ENCODE results near the gene RAB10.
"Not testable (repeated sequence)": the region's sequence is repeated elsewhere in the genome, so short reads cannot be mapped to it uniquely, and the experiment has no call there.

Gene RAB10

DNA sequence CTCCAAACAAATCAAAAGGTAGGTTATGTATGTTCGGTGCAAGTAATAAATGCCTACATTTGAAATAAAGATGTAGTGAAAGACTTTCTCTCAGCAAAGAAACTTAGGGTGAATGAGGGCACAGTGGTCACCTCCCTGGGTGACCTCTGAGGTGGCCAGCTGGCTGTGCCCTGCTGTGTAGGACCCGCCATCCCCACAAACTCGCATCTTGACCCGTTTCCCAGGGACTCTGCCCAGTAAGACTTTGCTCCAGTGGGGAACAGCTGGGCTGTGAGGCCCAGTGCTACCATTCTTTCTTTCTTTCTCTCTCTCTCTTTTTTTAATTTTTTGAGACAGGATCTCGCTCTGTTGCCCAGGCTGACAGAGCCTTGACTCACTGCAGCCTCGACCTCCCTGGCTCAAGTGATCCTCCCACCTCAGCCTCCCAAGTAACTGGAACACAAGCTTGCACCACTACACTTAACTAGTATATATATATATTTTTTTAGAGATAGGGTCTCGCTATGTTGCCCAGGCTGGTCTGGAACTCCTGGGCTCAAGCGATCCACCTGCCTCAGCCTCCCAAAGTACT lies 130.8 kb downstream of the RAB10 start:
- DNase-seq (ENCODE audit: insufficient read length, low spot score) (no peak), FAIRE-seq (no peak)
- no peak for TF ChIP-seq POLR2A (IDR thresholded peaks at IDR 0.05; ENCODE audit: low read depth, low read length)
- no peak for TF ChIP-seq TAF1 (IDR thresholded peaks at IDR 0.05; ENCODE audit: low read depth, low read length)
- TF ChIP-seq SPI1 (IDR thresholded peaks at IDR 0.05; ENCODE audit: low read depth, low read length): no peak
- no peak for TF ChIP-seq POLR2AphosphoS5 (IDR thresholded peaks at IDR 0.05; ENCODE audit: low read depth, low read length)
- TF ChIP-seq PAX5 (IDR thresholded peaks at IDR 0.05; ENCODE audit: insufficient read depth, low read length, severe bottlenecking): no peak
- no peak for TF ChIP-seq POU2F2 (IDR thresholded peaks at IDR 0.05; ENCODE audit: low read depth, low read length)

DNA sequence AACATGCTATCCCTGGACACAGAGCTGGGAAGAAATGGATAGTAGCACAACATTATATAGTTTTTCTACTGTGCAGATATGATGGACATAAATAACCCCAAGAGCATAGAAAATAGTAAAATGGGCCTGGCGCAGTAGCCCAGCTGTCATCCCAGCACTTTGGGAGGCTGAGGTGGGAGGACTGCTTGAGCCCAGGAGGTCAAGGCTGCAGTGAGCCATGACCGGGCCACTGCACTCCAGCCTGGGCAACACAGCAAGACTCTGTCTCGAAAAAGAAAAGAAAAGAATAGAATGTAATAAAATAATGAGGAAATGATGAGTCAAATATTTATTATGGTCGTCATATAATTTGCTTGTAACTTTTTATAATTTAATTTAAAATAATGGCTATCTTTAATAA lies 131.5 kb downstream of the RAB10 start:
- FAIRE-seq: no peak
- TF ChIP-seq POU2F2 (IDR thresholded peaks at IDR 0.05; ENCODE audit: low read depth, low read length) (no peak), POLR2A (IDR thresholded peaks at IDR 0.05; ENCODE audit: low read depth, low read length) (no peak), PAX5 (IDR thresholded peaks at IDR 0.05; ENCODE audit: insufficient read depth, low read length, severe bottlenecking) (no peak), SPI1 (IDR thresholded peaks at IDR 0.05; ENCODE audit: low read depth, low read length) (no peak), POLR2AphosphoS5 (IDR thresholded peaks at IDR 0.05; ENCODE audit: low read depth, low read length) (no peak), TAF1 (IDR thresholded peaks at IDR 0.05; ENCODE audit: low read depth, low read length) (no peak)
- no peak for DNase-seq (ENCODE audit: insufficient read length, low spot score)

DNA sequence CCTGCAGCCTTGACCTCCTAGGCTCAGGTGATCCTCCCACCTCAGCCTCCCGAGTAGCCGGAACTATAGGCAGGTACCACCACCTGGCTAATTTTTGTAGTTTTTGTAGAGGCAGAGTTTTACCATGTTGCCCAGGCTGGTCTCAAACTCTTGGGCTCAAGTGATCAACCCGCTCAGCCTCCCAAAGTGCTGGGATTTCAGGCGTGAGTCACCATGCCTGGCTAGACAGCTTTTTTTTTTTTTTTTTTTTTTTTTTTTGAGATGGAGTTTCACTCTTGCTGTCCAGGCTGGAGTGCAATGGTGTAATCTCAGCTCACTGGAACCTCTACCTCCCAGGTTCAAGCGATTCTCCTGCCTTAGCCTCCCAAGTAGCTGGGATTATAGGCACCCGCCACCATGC lies 132.7 kb downstream of the RAB10 start:
- DNase-seq (ENCODE audit: insufficient read length, low spot score); FAIRE-seq: not testable (repeated sequence)

DNA sequence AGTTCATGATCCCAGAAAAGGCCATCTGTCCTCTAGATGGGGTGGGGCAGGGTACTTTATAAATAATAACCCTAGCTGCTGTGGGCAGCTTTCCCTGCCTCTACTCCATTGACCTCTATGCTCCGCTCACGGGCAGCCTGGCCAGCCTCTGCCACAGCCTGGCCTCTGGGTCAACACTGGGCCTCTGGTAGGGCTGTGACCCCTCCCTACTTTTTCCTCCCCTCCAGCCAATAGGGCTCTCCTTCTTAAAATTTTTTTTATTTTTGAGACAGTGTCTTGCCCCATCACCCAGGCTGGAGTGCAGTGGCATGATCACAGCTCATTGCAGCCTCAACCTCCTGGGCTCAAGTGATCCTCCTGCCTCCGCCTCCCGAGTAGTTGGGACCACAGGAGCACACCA lies 134.9 kb downstream of the RAB10 start:
- no peak for FAIRE-seq
- no peak for DNase-seq (ENCODE audit: insufficient read length, low spot score)
- TF ChIP-seq PAX5 (IDR thresholded peaks at IDR 0.05; ENCODE audit: insufficient read depth, low read length, severe bottlenecking) (no peak), POLR2AphosphoS5 (IDR thresholded peaks at IDR 0.05; ENCODE audit: low read depth, low read length) (no peak), SPI1 (IDR thresholded peaks at IDR 0.05; ENCODE audit: low read depth, low read length) (no peak), POLR2A (IDR thresholded peaks at IDR 0.05; ENCODE audit: low read depth, low read length) (no peak), POU2F2 (IDR thresholded peaks at IDR 0.05; ENCODE audit: low read depth, low read length) (no peak), TAF1 (IDR thresholded peaks at IDR 0.05; ENCODE audit: low read depth, low read length) (no peak)

DNA sequence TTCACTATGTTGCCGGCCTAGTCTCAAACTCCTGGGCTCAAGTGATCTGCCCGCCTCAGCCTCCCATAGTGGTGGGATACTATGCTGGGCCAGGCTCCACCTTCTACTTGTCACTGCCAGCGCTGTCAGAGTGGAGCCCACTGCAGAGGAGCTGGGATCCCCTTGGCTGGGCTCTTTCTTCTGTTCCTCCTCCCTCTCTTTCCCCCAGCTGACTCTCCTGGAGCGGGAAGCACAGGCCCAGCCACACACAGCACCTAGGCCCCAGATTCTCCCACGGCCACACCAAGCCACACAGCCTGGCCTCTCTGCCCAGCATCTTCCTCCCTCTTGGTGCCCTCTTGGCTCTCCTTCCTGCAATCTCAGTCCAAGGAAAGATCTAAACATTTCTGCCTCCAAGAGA lies 135.3 kb downstream of the RAB10 start:
- no peak for FAIRE-seq

DNA sequence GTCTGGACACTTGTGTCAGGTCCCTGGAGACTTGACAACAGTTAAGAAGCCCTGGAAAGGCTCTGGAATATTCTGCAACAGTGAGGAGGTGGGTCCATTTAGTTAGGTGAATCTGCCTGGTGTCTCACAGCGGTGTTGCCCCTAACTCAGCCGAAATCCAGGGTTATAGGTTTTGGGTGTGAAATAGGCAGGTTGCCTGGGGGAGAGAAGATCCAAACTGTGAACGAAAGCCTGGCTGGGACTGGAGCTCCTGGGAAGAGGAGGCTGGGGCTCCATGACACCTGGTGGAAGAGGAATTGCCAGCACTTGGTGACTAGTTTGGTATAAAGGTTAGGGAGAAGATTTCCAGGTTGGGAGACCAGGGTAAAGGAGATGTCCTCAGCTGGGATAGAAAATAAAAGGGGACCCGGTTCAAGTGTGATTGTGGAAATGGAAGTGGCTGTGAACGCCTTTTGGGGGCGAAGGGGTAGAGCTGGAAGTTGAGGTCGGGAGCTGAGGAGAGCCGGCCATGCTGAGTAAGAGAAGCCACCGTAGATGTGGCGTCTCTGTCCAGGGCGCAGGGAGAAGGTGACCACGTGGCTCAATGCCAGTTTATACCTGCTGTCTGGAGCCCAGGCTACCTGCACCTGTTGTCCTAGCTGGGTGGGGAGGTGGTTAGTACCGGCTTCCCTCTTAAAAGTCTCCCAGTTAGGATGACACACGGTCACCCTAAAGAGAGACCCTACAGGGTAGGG lies 136.0 kb downstream of the RAB10 start:
- DNase-seq (ENCODE audit: insufficient read length, low spot score) (no peak), FAIRE-seq (no peak)
- TF ChIP-seq POLR2AphosphoS5 (IDR thresholded peaks at IDR 0.05; ENCODE audit: low read depth, low read length) (no peak), TAF1 (IDR thresholded peaks at IDR 0.05; ENCODE audit: low read depth, low read length) (no peak), POLR2A (IDR thresholded peaks at IDR 0.05; ENCODE audit: low read depth, low read length) (no peak), SPI1 (IDR thresholded peaks at IDR 0.05; ENCODE audit: low read depth, low read length) (no peak), PAX5 (IDR thresholded peaks at IDR 0.05; ENCODE audit: insufficient read depth, low read length, severe bottlenecking) (no peak), POU2F2 (IDR thresholded peaks at IDR 0.05; ENCODE audit: low read depth, low read length) (no peak)

More for the DNA sequence above, 135.3 kb downstream of the RAB10 start:
- DNase-seq (ENCODE audit: insufficient read length, low spot score): no peak
- TF ChIP-seq POU2F2 (IDR thresholded peaks at IDR 0.05; ENCODE audit: low read depth, low read length): no peak
- no peak for TF ChIP-seq TAF1 (IDR thresholded peaks at IDR 0.05; ENCODE audit: low read depth, low read length)
- TF ChIP-seq POLR2A (IDR thresholded peaks at IDR 0.05; ENCODE audit: low read depth, low read length): no peak
- TF ChIP-seq PAX5 (IDR thresholded peaks at IDR 0.05; ENCODE audit: insufficient read depth, low read length, severe bottlenecking): no peak
- no peak for TF ChIP-seq POLR2AphosphoS5 (IDR thresholded peaks at IDR 0.05; ENCODE audit: low read depth, low read length)

DNA sequence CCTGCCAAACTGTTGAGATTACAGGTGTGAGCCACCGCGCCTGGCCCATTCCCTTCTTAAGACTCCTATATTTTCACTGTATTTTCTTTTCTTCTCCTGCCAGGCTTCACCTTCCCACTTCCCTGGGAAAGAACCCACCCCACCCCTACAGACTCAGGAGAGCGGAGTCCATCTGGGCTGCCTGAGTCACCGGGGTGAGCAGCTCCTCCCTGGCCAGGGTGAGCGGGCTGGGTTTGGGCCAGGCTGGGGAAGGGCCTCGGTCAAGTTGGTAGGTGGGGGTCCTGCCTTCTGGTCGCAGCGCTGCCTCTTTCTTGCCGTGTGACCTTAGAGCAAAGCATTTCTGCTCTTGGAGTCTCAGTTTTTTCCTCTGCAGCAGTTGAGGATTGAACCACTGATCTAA lies 136.9 kb downstream of the RAB10 start:
- DNase-seq (ENCODE audit: insufficient read length, low spot score) (no peak), FAIRE-seq (no peak)
- no peak for TF ChIP-seq PAX5 (IDR thresholded peaks at IDR 0.05; ENCODE audit: insufficient read depth, low read length, severe bottlenecking)
- TF ChIP-seq TAF1 (IDR thresholded peaks at IDR 0.05; ENCODE audit: low read depth, low read length): no peak
- no peak for TF ChIP-seq POLR2A (IDR thresholded peaks at IDR 0.05; ENCODE audit: low read depth, low read length)
- no peak for TF ChIP-seq POU2F2 (IDR thresholded peaks at IDR 0.05; ENCODE audit: low read depth, low read length)
- TF ChIP-seq POLR2AphosphoS5 (IDR thresholded peaks at IDR 0.05; ENCODE audit: low read depth, low read length): no peak
- no peak for TF ChIP-seq SPI1 (IDR thresholded peaks at IDR 0.05; ENCODE audit: low read depth, low read length)

DNA sequence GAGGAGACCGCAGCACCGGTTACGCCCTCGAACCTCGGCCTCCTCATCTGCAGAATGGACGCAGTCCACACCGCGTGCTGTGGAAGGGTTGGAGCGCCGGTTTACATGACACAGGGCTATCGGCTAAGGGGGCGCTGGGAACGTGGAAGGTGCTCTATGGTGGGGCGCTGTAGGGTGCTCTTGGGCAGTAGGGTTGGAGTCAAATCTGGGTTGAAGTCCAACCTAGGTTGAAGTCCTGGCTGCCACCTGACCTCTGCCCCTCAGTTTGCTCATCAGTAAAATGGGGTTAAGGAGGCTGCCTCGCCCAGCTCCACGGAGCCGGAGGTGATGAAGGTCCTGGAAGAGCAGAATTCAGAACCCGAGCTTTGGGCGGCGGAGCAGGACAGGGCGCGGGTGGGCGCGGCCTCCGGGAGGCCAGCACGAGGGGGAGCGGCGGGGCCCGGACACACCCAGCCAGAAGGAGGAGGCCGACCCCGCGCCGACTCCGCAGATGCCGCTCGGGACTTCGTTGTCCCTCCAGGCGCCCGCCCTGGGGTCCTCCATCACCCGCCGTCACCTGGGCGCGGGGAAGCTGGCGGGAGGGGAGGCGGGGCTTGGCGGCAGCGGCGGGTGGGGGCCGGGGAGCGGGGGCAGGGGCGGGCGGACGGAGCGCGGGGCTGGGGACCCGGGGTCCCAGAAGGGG lies 138.4 kb downstream of the RAB10 start:
- FAIRE-seq (no peak), DNase-seq (ENCODE audit: insufficient read length, low spot score) (no peak)
- no peak for TF ChIP-seq POLR2AphosphoS5 (IDR thresholded peaks at IDR 0.05; ENCODE audit: low read depth, low read length)
- no peak for TF ChIP-seq SPI1 (IDR thresholded peaks at IDR 0.05; ENCODE audit: low read depth, low read length)
- no peak for TF ChIP-seq PAX5 (IDR thresholded peaks at IDR 0.05; ENCODE audit: insufficient read depth, low read length, severe bottlenecking)
- TF ChIP-seq POU2F2 (IDR thresholded peaks at IDR 0.05; ENCODE audit: low read depth, low read length): no peak
- TF ChIP-seq POLR2A (IDR thresholded peaks at IDR 0.05; ENCODE audit: low read depth, low read length): no peak
- TF ChIP-seq TAF1 (IDR thresholded peaks at IDR 0.05; ENCODE audit: low read depth, low read length): no peak

DNA sequence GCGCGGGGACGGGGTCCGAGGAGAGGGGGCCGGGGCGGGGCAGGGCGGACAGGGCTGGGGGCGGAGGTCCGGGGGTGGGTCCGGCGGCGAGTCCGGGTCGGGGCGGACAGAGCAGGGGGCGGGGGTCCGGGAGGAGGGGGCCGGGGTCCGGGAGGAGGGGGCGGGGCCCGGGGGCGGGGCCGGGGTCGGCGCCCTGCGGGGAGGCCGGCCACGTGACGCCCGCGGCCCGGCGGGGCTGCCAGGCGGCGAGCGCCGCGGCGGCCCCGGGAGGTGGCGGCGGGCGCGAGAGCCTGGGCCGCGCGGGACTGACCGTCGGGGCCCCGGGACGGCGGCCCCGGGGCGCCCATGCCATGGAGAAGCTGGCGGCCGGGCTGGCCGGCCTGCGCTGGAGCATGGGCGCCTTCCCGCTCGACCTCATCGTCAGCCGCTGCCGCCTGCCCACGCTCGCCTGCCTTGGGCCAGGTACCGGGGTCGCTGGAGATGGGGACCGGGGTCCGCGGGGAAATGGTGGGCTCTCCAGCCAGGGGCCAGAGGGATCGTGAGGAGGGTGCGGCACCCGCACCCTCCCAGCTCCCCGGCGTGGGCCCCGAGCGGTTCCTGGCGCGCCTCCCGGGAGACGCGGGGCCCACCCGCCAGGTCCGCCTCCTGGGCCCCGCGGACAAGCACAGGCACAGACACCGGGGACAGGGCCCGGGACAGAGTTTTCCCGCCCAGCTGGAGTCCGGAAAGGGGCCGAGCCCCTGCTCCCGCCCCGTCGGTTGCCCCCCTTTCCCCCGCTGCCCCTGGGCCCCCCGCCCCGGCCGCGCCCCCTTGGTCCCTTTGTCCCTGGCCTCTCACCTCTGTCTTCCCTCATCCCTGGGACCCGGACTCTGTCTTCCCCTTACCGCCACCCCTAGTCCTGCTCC lies 139.2 kb downstream of the RAB10 start, which contains the start of gene GAREM2:
Gene GAREM2, plus strand, starts transcription at position 218 of the 905 bp plus-strand sequence. Its CDS starts 133 bp downstream, at position 351.
- TF ChIP-seq POLR2AphosphoS5 (IDR thresholded peaks at IDR 0.05; ENCODE audit: low read depth, low read length): no peak
- TF ChIP-seq POLR2A (IDR thresholded peaks at IDR 0.05; ENCODE audit: low read depth, low read length): no peak
- TF ChIP-seq TAF1 (IDR thresholded peaks at IDR 0.05; ENCODE audit: low read depth, low read length): no peak
- no peak for TF ChIP-seq POU2F2 (IDR thresholded peaks at IDR 0.05; ENCODE audit: low read depth, low read length)
- no peak for TF ChIP-seq SPI1 (IDR thresholded peaks at IDR 0.05; ENCODE audit: low read depth, low read length)
- no peak for TF ChIP-seq PAX5 (IDR thresholded peaks at IDR 0.05; ENCODE audit: insufficient read depth, low read length, severe bottlenecking)
- DNase-seq (ENCODE audit: insufficient read length, low spot score) (no peak), FAIRE-seq (no peak)

Data from GM12891 (cell line).